ENCODE measurements around the gene TCL1A. TPM values are rescaled to one million over a fixed set of nuclear protein-coding genes. Genes with fewer than 3 reads are reported as not detected.

Gene TCL1A
- total and polyA plus RNA-seq, 12 donors, result 0.22 to 0.33 TPM; not detected in 10

GRCh38 chr14:95697764-95698163, 16.2 kb downstream of the TCL1A start:
- no peaks in the 10 kb centered on the region for H3K36me3 ChIP-seq (replicated peaks in 1 of 2)
- 67 to 85% (median 71%) methylated on average over 7 of the region's 7 CpGs for WGBS, 4 donors
- no peaks in the 10 kb centered on the region for H3K4me1 ChIP-seq (replicated peaks in 1 of 2)
- no peaks in the 10 kb centered on the region for H3K9me3 ChIP-seq (replicated peaks in 1 of 3)
- no peak for DNase-seq
- intact Hi-C loops (cut with DNase I), result no loop called here
- H3K27me3 ChIP-seq, result no peaks in the 10 kb centered on the region
- no peak for TF ChIP-seq POLR2A (IDR thresholded peaks at IDR 0.05)
- no peak for TF ChIP-seq CTCF (IDR thresholded peaks at IDR 0.05)
- H3K27ac ChIP-seq, result no peak overlapping the region
- no peak overlapping the region for H3K4me3 ChIP-seq

- no peaks in the 10 kb centered on the region for H3K36me3 ChIP-seq (replicated peaks in 1 of 2)
- H3K27ac ChIP-seq, result no peak overlapping the region
- no peaks in the 10 kb centered on the region for H3K9me3 ChIP-seq (replicated peaks in 1 of 3)
- TF ChIP-seq CTCF (IDR thresholded peaks at IDR 0.05) (no peak), POLR2A (IDR thresholded peaks at IDR 0.05) (no peak)
- H3K4me1 ChIP-seq (replicated peaks in 1 of 2), result no peaks in the 10 kb centered on the region
- 73 to 78% (median 75%) methylated on average over 15 of the region's 15 CpGs for WGBS, 4 donors
- no peak overlapping the region for H3K4me3 ChIP-seq
- intact Hi-C loops (cut with DNase I), result no loop called here
- no peaks in the 10 kb centered on the region for H3K27me3 ChIP-seq
- DNase-seq, result no peak
Observed at GRCh38 chr14:95696741-95697140, 17.2 kb downstream of the TCL1A start.

GRCh38 chr14:95695913-95696312, 18.0 kb downstream of the TCL1A start:
- H3K4me3 ChIP-seq, result no peak overlapping the region
- no peaks in the 10 kb centered on the region for H3K36me3 ChIP-seq (replicated peaks in 1 of 2)
- no peak for DNase-seq
- intact Hi-C loops (cut with DNase I), result no loop called here
- 68 to 87% (median 84%) methylated on average over 5 of the region's 5 CpGs for WGBS, 4 donors
- no peak overlapping the region for H3K27ac ChIP-seq
- no peaks in the 10 kb centered on the region for H3K9me3 ChIP-seq (replicated peaks in 1 of 3)
- H3K4me1 ChIP-seq (replicated peaks in 1 of 2), result no peaks in the 10 kb centered on the region
- TF ChIP-seq CTCF (IDR thresholded peaks at IDR 0.05) (no peak), POLR2A (IDR thresholded peaks at IDR 0.05) (no peak)
- no peaks in the 10 kb centered on the region for H3K27me3 ChIP-seq

- TF ChIP-seq CTCF (IDR thresholded peaks at IDR 0.05), result no peak
- TF ChIP-seq POLR2A (IDR thresholded peaks at IDR 0.05), result no peak
- Histone ChIP-seq H3K9me3 (replicated peaks in 1 of 3) (no peaks in the 10 kb centered on the region), H3K4me3 (no peak overlapping the region), H3K36me3 (replicated peaks in 1 of 2) (no peaks in the 10 kb centered on the region), H3K4me1 (replicated peaks in 1 of 2) (no peaks in the 10 kb centered on the region), H3K27ac (no peak overlapping the region), H3K27me3 (no peaks in the 10 kb centered on the region)
- no peak for DNase-seq
- intact Hi-C loops (cut with DNase I), result no loop called here
- WGBS, 4 donors, result 66 to 90% (median 82%) methylated on average over 3 to 5 of the region's 5 CpGs
Observed at GRCh38 chr14:95695051-95695450, 18.9 kb downstream of the TCL1A start.

All from adrenal gland (tissue), 12 donors.